ENCODE measurements around the gene TAF9. TPM values are rescaled to one million over a fixed set of nuclear protein-coding genes. Genes with fewer than 3 reads are reported as not detected.

The TAF9 gene
- total RNA-seq, 1 donor from 2014 or later, result 53.4 TPM

DNA sequence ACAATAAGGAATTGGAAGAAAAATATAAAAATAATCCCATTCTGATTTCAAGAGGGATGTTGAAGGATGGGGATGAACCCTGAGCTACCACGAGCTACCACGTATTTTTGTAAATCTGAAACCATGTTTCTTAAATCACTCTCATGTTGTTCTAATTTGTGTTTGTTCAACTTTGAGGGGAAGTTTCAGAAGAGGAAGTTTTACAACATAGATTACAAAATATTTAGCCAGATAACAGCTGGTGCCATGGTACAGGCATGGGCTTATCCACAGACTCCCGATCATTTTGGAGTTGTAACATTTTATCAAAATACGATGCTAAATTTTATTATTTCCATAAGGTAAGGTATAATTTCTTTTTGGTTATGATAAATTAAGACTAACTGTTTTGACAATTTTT is 51.9 kb downstream of the TAF9 start:
- no peak overlapping the region for H3K27ac Mint-ChIP-seq
- H3K4me3 Mint-ChIP-seq (ENCODE audit: low read depth), result no peak overlapping the region
- no peaks in the 10 kb centered on the region for H3K27me3 Mint-ChIP-seq
- TF ChIP-seq, protein P1, sequence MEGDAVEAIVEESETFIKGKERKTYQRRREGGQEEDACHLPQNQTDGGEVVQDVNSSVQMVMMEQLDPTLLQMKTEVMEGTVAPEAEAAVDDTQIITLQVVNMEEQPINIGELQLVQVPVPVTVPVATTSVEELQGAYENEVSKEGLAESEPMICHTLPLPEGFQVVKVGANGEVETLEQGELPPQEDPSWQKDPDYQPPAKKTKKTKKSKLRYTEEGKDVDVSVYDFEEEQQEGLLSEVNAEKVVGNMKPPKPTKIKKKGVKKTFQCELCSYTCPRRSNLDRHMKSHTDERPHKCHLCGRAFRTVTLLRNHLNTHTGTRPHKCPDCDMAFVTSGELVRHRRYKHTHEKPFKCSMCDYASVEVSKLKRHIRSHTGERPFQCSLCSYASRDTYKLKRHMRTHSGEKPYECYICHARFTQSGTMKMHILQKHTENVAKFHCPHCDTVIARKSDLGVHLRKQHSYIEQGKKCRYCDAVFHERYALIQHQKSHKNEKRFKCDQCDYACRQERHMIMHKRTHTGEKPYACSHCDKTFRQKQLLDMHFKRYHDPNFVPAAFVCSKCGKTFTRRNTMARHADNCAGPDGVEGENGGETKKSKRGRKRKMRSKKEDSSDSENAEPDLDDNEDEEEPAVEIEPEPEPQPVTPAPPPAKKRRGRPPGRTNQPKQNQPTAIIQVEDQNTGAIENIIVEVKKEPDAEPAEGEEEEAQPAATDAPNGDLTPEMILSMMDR (IDR thresholded peaks at IDR 0.05; ENCODE audit: unreplicated experiment), result no peak
- H3K4me1 Mint-ChIP-seq (ENCODE audit: low read depth), result no peaks in the 10 kb centered on the region
- H3K9me3 Mint-ChIP-seq (ENCODE audit: low read depth), result no peaks in the 10 kb centered on the region
- DNase-seq (ENCODE audit: low spot score, unreplicated experiment), result no peak
- H3K36me3 Mint-ChIP-seq (ENCODE audit: insufficient read depth), result peaks cover 3% of the 10 kb centered on the region

DNA sequence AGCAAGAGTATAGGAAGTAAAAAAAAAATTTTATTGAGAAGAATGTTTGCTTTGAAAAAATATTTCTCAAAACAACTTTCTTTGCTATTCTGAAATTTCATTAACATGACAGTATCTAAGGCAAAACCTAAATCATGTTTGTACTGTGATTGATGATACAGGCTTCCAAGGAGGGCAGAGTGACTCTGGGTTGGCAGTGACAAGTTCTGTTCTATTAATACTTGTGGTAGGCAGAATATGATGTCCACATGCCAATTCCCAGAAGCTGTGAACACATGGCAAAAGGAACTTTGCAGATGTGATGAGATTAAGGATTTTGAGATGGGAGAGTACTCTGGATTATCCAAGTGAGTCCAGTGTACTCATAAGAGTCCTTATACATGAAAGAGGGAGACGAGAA is 53.3 kb downstream of the TAF9 start:
- no peak overlapping the region for H3K4me3 Mint-ChIP-seq (ENCODE audit: low read depth)
- no peak for DNase-seq (ENCODE audit: low spot score, unreplicated experiment)
- peaks cover 5% of the 10 kb centered on the region for H3K36me3 Mint-ChIP-seq (ENCODE audit: insufficient read depth)
- no peaks in the 10 kb centered on the region for H3K4me1 Mint-ChIP-seq (ENCODE audit: low read depth)
- no peaks in the 10 kb centered on the region for H3K9me3 Mint-ChIP-seq (ENCODE audit: low read depth)
- H3K27me3 Mint-ChIP-seq, result no peaks in the 10 kb centered on the region
- H3K27ac Mint-ChIP-seq, result no peak overlapping the region
- TF ChIP-seq, protein P1 (IDR thresholded peaks at IDR 0.05; ENCODE audit: unreplicated experiment), result no peak

Other genes with a start within 250 kb of the TAF9 start
- 104 and 105 TPM in 2 replicates for gene CCNB1, start 202.4 kb downstream of the TAF9 start, total RNA-seq
- gene CENPH, start 179.9 kb downstream of the TAF9 start, total RNA-seq, result 22.2 and 23.8 TPM in 2 replicates
- gene CDK7, start 134.6 kb downstream of the TAF9 start, total RNA-seq, result 30.8 TPM in 2 replicates
- gene CCDC125, start 36.7 kb downstream of the TAF9 start, total RNA-seq, result 10.8 and 15.5 TPM in 2 replicates
- 34.0 and 36.1 TPM in 2 replicates for gene AK6, start within 50 bp of the TAF9 start, total RNA-seq
- gene RAD17, start 298 bp upstream of the TAF9 start, total RNA-seq, result 35.3 and 36.4 TPM in 2 replicates
- 67.0 and 71.6 TPM in 2 replicates for gene MARVELD2, start 45.6 kb upstream of the TAF9 start, total RNA-seq
- 131 and 143 TPM in 2 replicates for gene OCLN, start 123.3 kb upstream of the TAF9 start, total RNA-seq
- 52.6 and 64.1 TPM in 2 replicates for gene GTF2H2C, start 190.7 kb upstream of the TAF9 start, total RNA-seq